ENCODE data around the gene AKIP1. TPM values are rescaled to one million over a fixed set of nuclear protein-coding genes. Genes with fewer than 3 reads are reported as not detected.

AKIP1 gene
- total RNA-seq, 1 experiment from 2014 or later = 64.6 TPM

- no peaks in the 10 kb centered on the region for H3K27me3 Mint-ChIP-seq (ENCODE audit: insufficient read depth, unreplicated experiment)
- no peak for TF ChIP-seq CTCF (IDR thresholded peaks at IDR 0.05; ENCODE audit: unreplicated experiment)
- DNase-seq (ENCODE audit: unreplicated experiment) = no peak
- H3K36me3 Mint-ChIP-seq (ENCODE audit: insufficient read depth, unreplicated experiment) = peaks cover 7% of the 10 kb centered on the region
- peaks cover 14% of the 10 kb centered on the region for H3K4me1 Mint-ChIP-seq (ENCODE audit: insufficient read depth, unreplicated experiment)
- H3K27ac Mint-ChIP-seq (ENCODE audit: low read depth, unreplicated experiment) = no peak overlapping the region
- intact Hi-C loops (cut with micrococcal nuclease) = no loop called here
- ChIA-PET CTCF (interaction anchor here (0.6 to 4.2 kb wide), 5 partner anchors 11 to 125 kb away, joined by 3 to 15 read pairs (median 3); no protein-coding TSS in a partner anchor), POLR2A (interaction anchor here (0.8 to 0.9 kb wide), 2 partner anchors 16 to 98 kb away, joined by 3 read pairs; no protein-coding TSS in a partner anchor)
- no TSS peak for BruUV-seq (replicated peaks)
- H3K4me3 Mint-ChIP-seq (ENCODE audit: unreplicated experiment) = no peak overlapping the region
- no peaks in the 10 kb centered on the region for H3K9me3 Mint-ChIP-seq (ENCODE audit: unreplicated experiment)
These were observed 19.6 kb downstream of the AKIP1 start for GRCh38 chr11:8930456-8931175.

GRCh38 chr11:8932564-8933180 lies 21.7 kb downstream of the AKIP1 start, which contains the start of gene C11orf16:
C11orf16 (minus strand) TSS chr11:8932947; CDS start chr11:8932308, 639 bp downstream.
- ChIA-PET POLR2A (interaction anchor here (1.2 kb wide), 1 partner anchor 9 kb away, joined by 3 read pairs; no protein-coding TSS in a partner anchor), CTCF (interaction anchor here (1.5 to 4.2 kb wide), 2 partner anchors 18 to 27 kb away, joined by 4 to 15 read pairs; no protein-coding TSS in a partner anchor)
- Mint-ChIP-seq H3K27ac (ENCODE audit: low read depth, unreplicated experiment) (no peak within 1 kb of the TSS), H3K36me3 (ENCODE audit: insufficient read depth, unreplicated experiment) (no peaks in the 10 kb centered on the region), H3K9me3 (ENCODE audit: unreplicated experiment) (no peaks in the 10 kb centered on the region), H3K4me1 (ENCODE audit: insufficient read depth, unreplicated experiment) (peaks cover 14% of the 10 kb centered on the region), H3K27me3 (ENCODE audit: insufficient read depth, unreplicated experiment) (no peaks in the 10 kb centered on the region), H3K4me3 (ENCODE audit: unreplicated experiment) (no peak within 1 kb of the TSS)
- intact Hi-C loops (cut with micrococcal nuclease) = no loop called here
- no peak for TF ChIP-seq CTCF (IDR thresholded peaks at IDR 0.05; ENCODE audit: unreplicated experiment)
- DNase-seq (ENCODE audit: unreplicated experiment) = no peak
- BruUV-seq (replicated peaks) = no TSS peak

- no peak overlapping the region for H3K27ac Mint-ChIP-seq (ENCODE audit: low read depth, unreplicated experiment)
- intact Hi-C loops (cut with micrococcal nuclease) = no loop called here
- TF ChIP-seq CTCF (IDR thresholded peaks at IDR 0.05; ENCODE audit: unreplicated experiment) = no peak
- no peak for DNase-seq (ENCODE audit: unreplicated experiment)
- no peaks in the 10 kb centered on the region for H3K9me3 Mint-ChIP-seq (ENCODE audit: unreplicated experiment)
- no TSS peak for BruUV-seq (replicated peaks)
- peaks cover 14% of the 10 kb centered on the region for H3K4me1 Mint-ChIP-seq (ENCODE audit: insufficient read depth, unreplicated experiment)
- no peaks in the 10 kb centered on the region for H3K36me3 Mint-ChIP-seq (ENCODE audit: insufficient read depth, unreplicated experiment)
- ChIA-PET POLR2A (interaction anchor here (1.4 kb wide), 1 partner anchor 30 kb away, joined by 4 read pairs; the partner anchor contains the start of gene TMEM9B), CTCF (interaction anchor here (0.6 to 1.5 kb wide), 4 partner anchors 20 to 149 kb away, joined by 3 to 5 read pairs (median 4); no protein-coding TSS in a partner anchor)
- H3K4me3 Mint-ChIP-seq (ENCODE audit: unreplicated experiment) = no peak overlapping the region
- H3K27me3 Mint-ChIP-seq (ENCODE audit: insufficient read depth, unreplicated experiment) = no peaks in the 10 kb centered on the region
These were observed 22.9 kb downstream of the AKIP1 start for GRCh38 chr11:8933931-8934330.
